HCT116 (cell line): Measurements from ENCODE around the gene AGL. TPM values are rescaled to one million over a fixed set of nuclear protein-coding genes. Genes with fewer than 3 reads are reported as not detected.

Experiments
- ATAC-seq: fragments of 200-7000 bp; cut with Tn5 transposase; 2 replicates; pipeline ENCODE4 v1.9.1; 2020; ENCODE audit warnings: mild to moderate bottlenecking, moderate library complexity
- Bru-seq: library from RNA; stranded (reverse); fragments of 400-500 nt; gene quantifications from one replicate; lab custom pipeline; 2021; lab: Mats Ljungman, UMichigan
- BruChase-seq, 2 experiments: library from RNA; stranded (reverse); fragments of 400-500 nt; gene quantifications; one replicate each; lab custom pipeline; 2021; lab: Mats Ljungman, UMichigan
- BruUV-seq: library from RNA; stranded (reverse); fragments of 400-500 nt; replicated peaks from 2 replicates; lab custom pipeline; 2021; lab: Mats Ljungman, UMichigan
- CTCF ChIA-PET: fragments of 300-600 bp; sonication (Branson Sonifier 250); formaldehyde crosslinking; loops from one replicate; lab custom pipeline; 2021; ENCODE audit warnings: antibody characterized with exemption; lab: Charles Lee
- POLR2A ChIA-PET: fragments of 300-600, 350-600 bp; sonication (Branson Sonifier 250); formaldehyde crosslinking; loops from one replicate; lab custom pipeline; 2021; ENCODE audit warnings: antibody characterized with exemption; lab: Charles Lee
- RAD21 ChIA-PET, 2 experiments: fragments of 300-600 bp; sonication (Branson Sonifier 250); formaldehyde crosslinking; loops; one replicate each; lab custom pipeline; 2023; ENCODE audit warnings: low total read pairs in 2 of 2; ENCODE audit not compliant: uncharacterized antibody in 2 of 2, unreplicated experiment in 2 of 2, low non-redundant PET in 1 of 2; lab: Charles Lee
- DNase-seq: peaks from one replicate; pipeline ENCODE4 v3.0.0-alpha.2; 2010; ENCODE audit warnings: low read depth, low spot score
- H2AFZ ChIP-seq: fragments of 200-600 bp; shearing (Covaris generic), sonication (generic); 2 replicates; pipeline ENCODE4 v1.6.1; 2017; ENCODE audit warnings: low read depth, mixed run types, mixed read lengths, antibody characterized with exemption, low read length; ENCODE audit not compliant: poor library complexity, severe bottlenecking
- H3K27ac ChIP-seq: 2 replicates; pipeline ENCODE4 v1.5.1; 2012; ENCODE audit warnings: low read depth, low read length
- H3K27me3 ChIP-seq: fragments of 200-600 bp; sonication (generic); 2 replicates; pipeline ENCODE4 v1.6.1; 2016; ENCODE audit warnings: mixed run types, low read length, mixed read lengths; ENCODE audit not compliant: insufficient read depth
- H3K36me3 ChIP-seq, 2 experiments: fragments of 200-500 bp in 1 of 2; fragments of 200-600 bp in 1 of 2; sonication (Bioruptor generic) in 1 of 2; sonication (generic) in 1 of 2; 2 replicates each; pipeline versions ENCODE4 v1.5.1 to v1.6.1; 2014 to 2016; ENCODE audit warnings: low read length in 2 of 2, inconsistent platforms in 1 of 2, mixed read lengths in 1 of 2, mixed run types in 1 of 2; ENCODE audit not compliant: insufficient read depth in 2 of 2, control insufficient read depth in 1 of 2
- H3K4me1 ChIP-seq, 2 experiments: fragments of 200-600 bp in 1 of 2; sonication (generic) in 1 of 2; 2 replicates each; pipeline versions ENCODE4 v1.5.1 to v1.6.1; 2012 to 2017; ENCODE audit warnings: low read length in 2 of 2, inconsistent platforms in 1 of 2, mild to moderate bottlenecking in 1 of 2, mixed read lengths in 1 of 2, mixed run types in 1 of 2, moderate library complexity in 1 of 2; ENCODE audit not compliant: insufficient read depth in 2 of 2, control insufficient read depth in 1 of 2
- H3K4me2 ChIP-seq: fragments of 200-600 bp; sonication (generic); 2 replicates; pipeline ENCODE4 v1.6.1; 2017; ENCODE audit warnings: mixed run types, low read length, mixed read lengths
- H3K4me3 ChIP-seq, 2 experiments: fragments of 200-600 bp in 1 of 2; sonication (generic) in 1 of 2; replicated peaks in 1 of 2; 2 replicates each; pipeline ENCODE4 v1.5.1; 2011 to 2016; ENCODE audit warnings: low read length in 2 of 2, control low read depth in 1 of 2, low read depth in 1 of 2, mild to moderate bottlenecking in 1 of 2, mixed read lengths in 1 of 2, mixed run types in 1 of 2
- H3K79me2 ChIP-seq: fragments of 200-600 bp; sonication (generic); 2 replicates; pipeline ENCODE4 v1.6.1; 2017; ENCODE audit warnings: mild to moderate bottlenecking, mixed run types, low read length, moderate library complexity, mixed read lengths; ENCODE audit not compliant: insufficient read depth
- H3K9ac ChIP-seq: fragments of 200-600 bp; sonication (generic); 2 replicates; pipeline ENCODE4 v1.6.1; 2016; ENCODE audit warnings: low read length, mixed read lengths
- H3K9me2 ChIP-seq: fragments of 200-600 bp; sonication (generic), shearing (Covaris generic); 2 replicates; pipeline ENCODE4 v1.6.1; 2017; ENCODE audit warnings: mixed run types, mild to moderate bottlenecking, moderate library complexity; ENCODE audit not compliant: insufficient read depth
- H3K9me3 ChIP-seq, 2 experiments: fragments of 200-500 bp in 1 of 2; fragments of 200-600 bp in 1 of 2; sonication (Bioruptor generic) in 1 of 2; sonication (generic) in 1 of 2; 2 replicates each; pipeline ENCODE4 v1.6.1; 2014 to 2017; ENCODE audit warnings: low read length in 2 of 2, mixed read lengths in 2 of 2, inconsistent platforms in 1 of 2, low read depth in 1 of 2, mild to moderate bottlenecking in 1 of 2, mixed run types in 1 of 2, moderate library complexity in 1 of 2; ENCODE audit not compliant: control insufficient read depth in 1 of 2, insufficient read depth in 1 of 2
- H4K20me1 ChIP-seq: fragments of 200-600 bp; sonication (generic), shearing (Covaris generic); 2 replicates; pipeline ENCODE4 v1.6.1; 2017; ENCODE audit warnings: mixed run types, mild to moderate bottlenecking, moderate library complexity; ENCODE audit not compliant: insufficient read depth
- CBX3 ChIP-seq: IDR thresholded peaks from 2 replicates; pipeline ENCODE4 v1.6.1; 2012; ENCODE audit warnings: low read depth
- CEBPB ChIP-seq: IDR thresholded peaks from 2 replicates; pipeline ENCODE4 v1.6.1; 2012; ENCODE audit warnings: low read depth
- EGR1 ChIP-seq: IDR thresholded peaks from 2 replicates; pipeline ENCODE4 v1.6.1; 2012; ENCODE audit warnings: low read depth
- ELF1 ChIP-seq: IDR thresholded peaks from 2 replicates; pipeline ENCODE4 v1.6.1; 2012; ENCODE audit warnings: low read depth, borderline replicate concordance
- EZH2 ChIP-seq: fragments of 200-600 bp; sonication (generic); IDR thresholded peaks from 2 replicates; pipeline ENCODE4 v1.6.1; 2017; ENCODE audit warnings: antibody characterized with exemption, mixed run types
- FOSL1 ChIP-seq: IDR thresholded peaks from 2 replicates; pipeline ENCODE4 v1.6.1; 2012; ENCODE audit warnings: low read depth
- JUND ChIP-seq: IDR thresholded peaks from 2 replicates; pipeline ENCODE4 v1.6.1; 2012
- POLR2A ChIP-seq: IDR thresholded peaks from 2 replicates; pipeline ENCODE4 v1.7.0; 2011; ENCODE audit warnings: borderline replicate concordance; ENCODE audit not compliant: insufficient read depth, insufficient read length; ENCODE audit errors: extremely low read depth
- RAD21 ChIP-seq: IDR thresholded peaks from 2 replicates; pipeline ENCODE4 v1.6.1; 2012; ENCODE audit warnings: low read depth, mild to moderate bottlenecking
- SIN3A ChIP-seq: IDR thresholded peaks from 2 replicates; pipeline ENCODE4 v1.6.1; 2012; ENCODE audit warnings: low read depth
- SP1 ChIP-seq: IDR thresholded peaks from 2 replicates; pipeline ENCODE4 v1.6.1; 2012; ENCODE audit warnings: low read depth
- SRF ChIP-seq: IDR thresholded peaks from 2 replicates; pipeline ENCODE4 v1.6.1; 2012; ENCODE audit warnings: low read depth
- TCF7L2 ChIP-seq: IDR thresholded peaks from 2 replicates; pipeline ENCODE4 v1.7.0; 2011; ENCODE audit warnings: borderline replicate concordance, inconsistent platforms; ENCODE audit not compliant: insufficient read depth, insufficient read length; ENCODE audit errors: extremely low read depth
- YY1 ChIP-seq: IDR thresholded peaks from 2 replicates; pipeline ENCODE4 v1.6.1; 2011; ENCODE audit warnings: low read length, low read depth, moderate library complexity, mild to moderate bottlenecking; ENCODE audit not compliant: insufficient replicate concordance; ENCODE audit errors: extremely low read depth
- ZFX ChIP-seq: fragments of 450-650 bp; IDR thresholded peaks from 2 replicates; pipeline ENCODE4 v1.6.1; 2017
- ZNF274 ChIP-seq: fragments of 200-500 bp; sonication (Bioruptor generic); IDR thresholded peaks from 2 replicates; pipeline ENCODE4 v1.6.1; 2014; ENCODE audit warnings: mild to moderate bottlenecking, low read depth, low read length, inconsistent platforms
- intact Hi-C: fragments of 100-400 bp; cut with micrococcal nuclease; formaldehyde crosslinking; loops from 2 replicates; pipeline ENCODE4 v1.10.0; 2022
- long read RNA-seq: library from polyadenylated mRNA; unstranded; transcript quantifications from one replicate; pipeline ENCODE4 v2.0.0, GENCODE V29; 2021; ENCODE audit not compliant: unreplicated experiment
- polyA plus RNA-seq: library from polyadenylated mRNA; unstranded; fragments of >200 nt; gene quantifications from 2 replicates; pipeline ENCODE4 v1.2.1, GENCODE V29; 2012; ENCODE audit warnings: missing spikeins
- total RNA-seq: library from RNA; stranded (reverse); gene quantifications from one replicate; pipeline ENCODE4 v1.2.1, GENCODE V29; 2021; ENCODE audit not compliant: unreplicated experiment
- TF ChIP-seq, protein P1 (sequence below): IDR thresholded peaks from 2 replicates; pipeline ENCODE4 v1.6.1; 2012
- TF ChIP-seq, protein P2 (sequence below): IDR thresholded peaks from 2 replicates; pipeline ENCODE4 v1.6.1; 2012
- TF ChIP-seq, protein P3 (sequence below): IDR thresholded peaks from 2 replicates; pipeline ENCODE4 v1.6.1; 2011; ENCODE audit warnings: mild to moderate bottlenecking, low read length, moderate library complexity; ENCODE audit not compliant: insufficient replicate concordance; ENCODE audit errors: extremely low read depth
- TF ChIP-seq, protein P4 (sequence below): IDR thresholded peaks from 2 replicates; pipeline ENCODE4 v1.6.1; 2012; ENCODE audit warnings: low read depth

The AGL gene
- total RNA-seq (19.4 TPM), Bru-seq, nascent RNA (percentile 61 among the genes with signal in this experiment), BruChase-seq, experiment 1, labeled RNA remaining after a 6-hour chase (percentile 78 among the genes with signal in this experiment), BruChase-seq, experiment 2, labeled RNA remaining after a 2-hour chase (percentile 74 among the genes with signal in this experiment)
- polyA plus RNA-seq: 3.3 and 5.3 TPM in 2 replicates
- long read RNA-seq, full-length matches to known transcripts: 10 of 25 reads
- long read RNA-seq, partial matches to known transcripts: 10 of 25 reads
- long read RNA-seq, other reads (novel, unspliced or antisense): 5 of 25 reads

DNA sequence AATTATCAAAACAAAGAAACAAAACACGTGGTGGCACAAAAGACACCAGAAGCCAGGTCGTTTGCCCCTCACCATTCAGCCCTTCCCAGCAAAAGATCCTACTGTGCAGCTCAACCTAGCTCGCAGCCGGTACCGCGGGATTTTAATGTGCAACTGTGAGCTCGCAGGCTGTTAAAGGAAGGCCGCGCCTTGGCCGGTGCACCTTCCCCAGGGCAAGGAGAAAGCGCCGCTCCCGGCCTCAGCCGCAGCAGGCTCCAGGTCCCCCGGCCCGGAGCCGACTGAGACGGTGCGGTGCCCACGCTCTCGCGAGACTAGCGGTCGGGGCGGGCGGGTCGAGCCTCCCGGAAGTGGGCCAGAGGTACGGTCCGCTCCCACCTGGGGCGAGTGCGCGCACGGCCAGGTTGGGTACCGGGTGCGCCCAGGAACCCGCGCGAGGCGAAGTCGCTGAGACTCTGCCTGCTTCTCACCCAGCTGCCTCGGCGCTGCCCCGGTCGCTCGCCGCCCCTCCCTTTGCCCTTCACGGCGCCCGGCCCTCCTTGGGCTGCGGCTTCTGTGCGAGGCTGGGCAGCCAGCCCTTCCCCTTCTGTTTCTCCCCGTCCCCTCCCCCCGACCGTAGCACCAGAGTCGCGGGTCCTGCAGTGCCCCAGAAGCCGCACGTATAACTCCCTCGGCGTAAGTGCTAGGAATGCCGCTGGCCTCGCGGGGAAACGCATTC, at the start of gene AGL:
Gene AGL, plus strand, starts transcription at position 618 of the 715 bp plus-strand sequence. CDS start 682 bp downstream, outside the sequence.
- Histone ChIP-seq H2AFZ (peak within 1 kb of the TSS; percentile 85), H3K4me1 (peaks cover 9 to 16% of the 10 kb centered on the region in 2 experiments), H3K36me3 (no peaks in the 10 kb centered on the region), H3K27me3 (no peaks in the 10 kb centered on the region), H3K79me2 (no peaks in the 10 kb centered on the region), H3K27ac (peak within 1 kb of the TSS; percentile 64), H3K9ac (peak within 1 kb of the TSS; percentile 73), H3K9me2 (no peaks in the 10 kb centered on the region), H3K4me3 (peak within 1 kb of the TSS; percentile 84), H3K9me3 (no peaks in the 10 kb centered on the region), H3K4me2 (peak within 1 kb of the TSS; percentile 90), H4K20me1 (no peaks in the 10 kb centered on the region)
- peak; percentile 58 for DNase-seq
- CTCF ChIA-PET: no interaction called here
- BruUV-seq: no TSS peak
- ATAC-seq: peak; percentile 97
- RAD21 ChIA-PET: no interaction called here
- POLR2A ChIA-PET: no interaction called here
- intact Hi-C loops: loop anchor here (5.0 kb wide), 1 partner anchor 117 kb away; the partner anchor contains the start of gene SLC35A3
- no peak for TF ChIP-seq SRF
- TF ChIP-seq, protein P1, sequence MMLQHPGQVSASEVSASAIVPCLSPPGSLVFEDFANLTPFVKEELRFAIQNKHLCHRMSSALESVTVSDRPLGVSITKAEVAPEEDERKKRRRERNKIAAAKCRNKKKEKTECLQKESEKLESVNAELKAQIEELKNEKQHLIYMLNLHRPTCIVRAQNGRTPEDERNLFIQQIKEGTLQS: no peak
- peak; percentile 97 for TF ChIP-seq POLR2A
- TF ChIP-seq, protein P2, sequence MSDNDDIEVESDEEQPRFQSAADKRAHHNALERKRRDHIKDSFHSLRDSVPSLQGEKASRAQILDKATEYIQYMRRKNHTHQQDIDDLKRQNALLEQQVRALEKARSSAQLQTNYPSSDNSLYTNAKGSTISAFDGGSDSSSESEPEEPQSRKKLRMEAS: peak; percentile 79; the same call in 1 of the 2 replicates
- peak; percentile 46; the same call in 1 of the 2 replicates for TF ChIP-seq EGR1
- TF ChIP-seq YY1: no peak
- TF ChIP-seq EZH2: no peak
- no peak for TF ChIP-seq JUND
- peak; percentile 40 for TF ChIP-seq TCF7L2
- no peak for TF ChIP-seq ZNF274
- TF ChIP-seq RAD21: no peak
- TF ChIP-seq CEBPB: no peak
- TF ChIP-seq SIN3A: peak; percentile 62
- TF ChIP-seq, protein P3, sequence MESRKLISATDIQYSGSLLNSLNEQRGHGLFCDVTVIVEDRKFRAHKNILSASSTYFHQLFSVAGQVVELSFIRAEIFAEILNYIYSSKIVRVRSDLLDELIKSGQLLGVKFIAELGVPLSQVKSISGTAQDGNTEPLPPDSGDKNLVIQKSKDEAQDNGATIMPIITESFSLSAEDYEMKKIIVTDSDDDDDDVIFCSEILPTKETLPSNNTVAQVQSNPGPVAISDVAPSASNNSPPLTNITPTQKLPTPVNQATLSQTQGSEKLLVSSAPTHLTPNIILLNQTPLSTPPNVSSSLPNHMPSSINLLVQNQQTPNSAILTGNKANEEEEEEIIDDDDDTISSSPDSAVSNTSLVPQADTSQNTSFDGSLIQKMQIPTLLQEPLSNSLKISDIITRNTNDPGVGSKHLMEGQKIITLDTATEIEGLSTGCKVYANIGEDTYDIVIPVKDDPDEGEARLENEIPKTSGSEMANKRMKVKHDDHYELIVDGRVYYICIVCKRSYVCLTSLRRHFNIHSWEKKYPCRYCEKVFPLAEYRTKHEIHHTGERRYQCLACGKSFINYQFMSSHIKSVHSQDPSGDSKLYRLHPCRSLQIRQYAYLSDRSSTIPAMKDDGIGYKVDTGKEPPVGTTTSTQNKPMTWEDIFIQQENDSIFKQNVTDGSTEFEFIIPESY: peak; percentile 96
- peak; percentile 41; the same call in 1 of the 2 replicates for TF ChIP-seq SP1
- TF ChIP-seq, protein P4, sequence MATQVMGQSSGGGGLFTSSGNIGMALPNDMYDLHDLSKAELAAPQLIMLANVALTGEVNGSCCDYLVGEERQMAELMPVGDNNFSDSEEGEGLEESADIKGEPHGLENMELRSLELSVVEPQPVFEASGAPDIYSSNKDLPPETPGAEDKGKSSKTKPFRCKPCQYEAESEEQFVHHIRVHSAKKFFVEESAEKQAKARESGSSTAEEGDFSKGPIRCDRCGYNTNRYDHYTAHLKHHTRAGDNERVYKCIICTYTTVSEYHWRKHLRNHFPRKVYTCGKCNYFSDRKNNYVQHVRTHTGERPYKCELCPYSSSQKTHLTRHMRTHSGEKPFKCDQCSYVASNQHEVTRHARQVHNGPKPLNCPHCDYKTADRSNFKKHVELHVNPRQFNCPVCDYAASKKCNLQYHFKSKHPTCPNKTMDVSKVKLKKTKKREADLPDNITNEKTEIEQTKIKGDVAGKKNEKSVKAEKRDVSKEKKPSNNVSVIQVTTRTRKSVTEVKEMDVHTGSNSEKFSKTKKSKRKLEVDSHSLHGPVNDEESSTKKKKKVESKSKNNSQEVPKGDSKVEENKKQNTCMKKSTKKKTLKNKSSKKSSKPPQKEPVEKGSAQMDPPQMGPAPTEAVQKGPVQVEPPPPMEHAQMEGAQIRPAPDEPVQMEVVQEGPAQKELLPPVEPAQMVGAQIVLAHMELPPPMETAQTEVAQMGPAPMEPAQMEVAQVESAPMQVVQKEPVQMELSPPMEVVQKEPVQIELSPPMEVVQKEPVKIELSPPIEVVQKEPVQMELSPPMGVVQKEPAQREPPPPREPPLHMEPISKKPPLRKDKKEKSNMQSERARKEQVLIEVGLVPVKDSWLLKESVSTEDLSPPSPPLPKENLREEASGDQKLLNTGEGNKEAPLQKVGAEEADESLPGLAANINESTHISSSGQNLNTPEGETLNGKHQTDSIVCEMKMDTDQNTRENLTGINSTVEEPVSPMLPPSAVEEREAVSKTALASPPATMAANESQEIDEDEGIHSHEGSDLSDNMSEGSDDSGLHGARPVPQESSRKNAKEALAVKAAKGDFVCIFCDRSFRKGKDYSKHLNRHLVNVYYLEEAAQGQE: no peak
- TF ChIP-seq CBX3: peak; percentile 65; the same call in 1 of the 2 replicates
- TF ChIP-seq ZFX: peak; percentile 79
- peak; percentile 92 for TF ChIP-seq ELF1
- TF ChIP-seq FOSL1: no peak
